ENCODE data around the gene TTC24. TPM values are rescaled to one million over a fixed set of nuclear protein-coding genes. Genes with fewer than 3 reads are reported as not detected.
A peak's percentile ranks its signal among the peaks of the same experiment; 100 is the strongest.

Gene TTC24
- total and polyA plus RNA-seq, 2 experiments from 2014 or later = not detected

GRCh38 chr1:156612666-156613065 is 33.1 kb downstream of the TTC24 start:
- Mint-ChIP-seq H3K27ac (no peak overlapping the region), H3K9me3 (no peaks in the 10 kb centered on the region), H3K36me3 (ENCODE audit: low read depth) (no peaks in the 10 kb centered on the region), H3K4me1 (peaks cover 14% of the 10 kb centered on the region), H3K27me3 (ENCODE audit: insufficient read depth, low read depth, poor library complexity) (no peaks in the 10 kb centered on the region), H3K4me3 (peak overlapping the region; percentile 12; the same call in 1 of the 3 replicates)
- TF ChIP-seq ZNF331 (CRISPR knock-in tag; IDR thresholded peaks at IDR 0.05; ENCODE audit: low read depth) (no peak), REST (IDR thresholded peaks at IDR 0.05; ENCODE audit: unreplicated experiment) (no peak), EZH2phosphoT487 (IDR thresholded peaks at IDR 0.05; ENCODE audit: unreplicated experiment) (no peak), CTCF (conservative IDR thresholded peaks at IDR 0.05; ENCODE audit: low read depth in 2 of 2) (no peak), POLR2AphosphoS5 (IDR thresholded peaks at IDR 0.05; ENCODE audit: low read depth) (no peak), ETS1 (IDR thresholded peaks at IDR 0.05) (no peak), CREB1 (CRISPR knock-in tag; IDR thresholded peaks at IDR 0.05; ENCODE audit: low read depth) (no peak), STAT1 (IDR thresholded peaks at IDR 0.05; ENCODE audit: unreplicated experiment) (no peak), ZNF114 (CRISPR knock-in tag; IDR thresholded peaks at IDR 0.05) (no peak), ZNF462 (CRISPR knock-in tag; IDR thresholded peaks at IDR 0.05) (no peak), JUNB (IDR thresholded peaks at IDR 0.05; ENCODE audit: unreplicated experiment) (no peak), EZH2 (IDR thresholded peaks at IDR 0.05; ENCODE audit: low read depth, unreplicated experiment) (no peak)
- Histone ChIP-seq H3F3A (replicated peaks; ENCODE audit: low read depth) (no peaks in the 10 kb centered on the region; the same call in none of the 2 replicates), H3K27me3 (ENCODE audit: insufficient read depth) (no peaks in the 10 kb centered on the region), H3K9me2 (ENCODE audit: insufficient read depth) (no peaks in the 10 kb centered on the region), H4K20me1 (replicated peaks; ENCODE audit: insufficient read depth) (no peaks in the 10 kb centered on the region), H3K4me2 (no peak overlapping the region), H3K4me3 (no peak overlapping the region), H3K36me3 (ENCODE audit: insufficient read depth) (no peaks in the 10 kb centered on the region), H3K79me2 (replicated peaks; ENCODE audit: insufficient read depth) (no peaks in the 10 kb centered on the region), H3K4me1 (ENCODE audit: insufficient read depth) (no peaks in the 10 kb centered on the region), H2AFZ (peak overlapping the region; percentile 64; the same call in 1 of the 2 replicates), H3K27ac (ENCODE audit: low read depth) (no peak overlapping the region)
- DNase-seq (ENCODE audit: low spot score) (no peak), ATAC-seq (no peak)
